Neural cell (in vitro differentiated cells): Measurements from ENCODE around the gene NCBP3.

Experiments used
- EZH2 ChIP-seq: fragments of 200-600, 300-800 bp; shearing (Covaris generic), sonication (generic); IDR thresholded peaks from 2 replicates; pipeline ENCODE4 v1.6.1; 2014; ENCODE audit warnings: antibody characterized with exemption, low read length, borderline replicate concordance, mild to moderate bottlenecking; ENCODE audit not compliant: insufficient read depth, poor library complexity, severe bottlenecking
- MXI1 ChIP-seq: fragments of 450-650 bp; conservative IDR thresholded peaks from 2 replicates; pipeline ENCODE4 v1.6.1; 2014; ENCODE audit warnings: antibody characterized with exemption, mild to moderate bottlenecking; ENCODE audit not compliant: poor library complexity, severe bottlenecking
- TAF1 ChIP-seq: IDR thresholded peaks from 2 replicates; pipeline ENCODE4 v1.6.1; 2012; ENCODE audit warnings: low read depth
- TF ChIP-seq, protein P1 (sequence below): fragments of 450-650 bp; IDR thresholded peaks from 2 replicates; pipeline ENCODE4 v1.5.1; 2014; ENCODE audit warnings: antibody characterized with exemption, mild to moderate bottlenecking, moderate library complexity; ENCODE audit not compliant: poor library complexity, severe bottlenecking
- TF ChIP-seq, protein P2 (sequence below): IDR thresholded peaks from 2 replicates; pipeline ENCODE4 v1.6.1; 2012; ENCODE audit warnings: borderline replicate concordance

DNA sequence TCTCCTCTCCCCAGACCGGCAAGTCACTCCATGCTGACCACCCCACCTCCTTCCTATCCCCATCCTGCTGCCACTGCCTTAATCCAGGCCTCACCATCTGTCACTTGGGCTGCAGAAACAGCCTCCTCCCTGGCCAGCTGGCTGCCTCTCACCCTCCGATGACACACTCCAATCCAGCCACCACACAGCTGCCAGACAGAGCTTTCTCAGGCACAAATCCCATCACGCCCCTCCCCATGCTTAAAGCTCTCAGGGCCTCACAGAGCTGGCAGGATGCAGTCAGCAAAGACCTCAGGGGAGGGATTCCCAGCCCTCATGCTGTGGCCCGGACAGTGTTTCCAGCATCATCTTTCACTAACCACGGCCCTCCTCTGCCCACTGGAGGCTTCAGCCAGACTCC is 33.1 kb upstream of the NCBP3 start:
- TF ChIP-seq, protein P1, sequence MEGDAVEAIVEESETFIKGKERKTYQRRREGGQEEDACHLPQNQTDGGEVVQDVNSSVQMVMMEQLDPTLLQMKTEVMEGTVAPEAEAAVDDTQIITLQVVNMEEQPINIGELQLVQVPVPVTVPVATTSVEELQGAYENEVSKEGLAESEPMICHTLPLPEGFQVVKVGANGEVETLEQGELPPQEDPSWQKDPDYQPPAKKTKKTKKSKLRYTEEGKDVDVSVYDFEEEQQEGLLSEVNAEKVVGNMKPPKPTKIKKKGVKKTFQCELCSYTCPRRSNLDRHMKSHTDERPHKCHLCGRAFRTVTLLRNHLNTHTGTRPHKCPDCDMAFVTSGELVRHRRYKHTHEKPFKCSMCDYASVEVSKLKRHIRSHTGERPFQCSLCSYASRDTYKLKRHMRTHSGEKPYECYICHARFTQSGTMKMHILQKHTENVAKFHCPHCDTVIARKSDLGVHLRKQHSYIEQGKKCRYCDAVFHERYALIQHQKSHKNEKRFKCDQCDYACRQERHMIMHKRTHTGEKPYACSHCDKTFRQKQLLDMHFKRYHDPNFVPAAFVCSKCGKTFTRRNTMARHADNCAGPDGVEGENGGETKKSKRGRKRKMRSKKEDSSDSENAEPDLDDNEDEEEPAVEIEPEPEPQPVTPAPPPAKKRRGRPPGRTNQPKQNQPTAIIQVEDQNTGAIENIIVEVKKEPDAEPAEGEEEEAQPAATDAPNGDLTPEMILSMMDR, result no peak
- TF ChIP-seq TAF1 (no peak), EZH2 (no peak), MXI1 (no peak)
- TF ChIP-seq, protein P2, sequence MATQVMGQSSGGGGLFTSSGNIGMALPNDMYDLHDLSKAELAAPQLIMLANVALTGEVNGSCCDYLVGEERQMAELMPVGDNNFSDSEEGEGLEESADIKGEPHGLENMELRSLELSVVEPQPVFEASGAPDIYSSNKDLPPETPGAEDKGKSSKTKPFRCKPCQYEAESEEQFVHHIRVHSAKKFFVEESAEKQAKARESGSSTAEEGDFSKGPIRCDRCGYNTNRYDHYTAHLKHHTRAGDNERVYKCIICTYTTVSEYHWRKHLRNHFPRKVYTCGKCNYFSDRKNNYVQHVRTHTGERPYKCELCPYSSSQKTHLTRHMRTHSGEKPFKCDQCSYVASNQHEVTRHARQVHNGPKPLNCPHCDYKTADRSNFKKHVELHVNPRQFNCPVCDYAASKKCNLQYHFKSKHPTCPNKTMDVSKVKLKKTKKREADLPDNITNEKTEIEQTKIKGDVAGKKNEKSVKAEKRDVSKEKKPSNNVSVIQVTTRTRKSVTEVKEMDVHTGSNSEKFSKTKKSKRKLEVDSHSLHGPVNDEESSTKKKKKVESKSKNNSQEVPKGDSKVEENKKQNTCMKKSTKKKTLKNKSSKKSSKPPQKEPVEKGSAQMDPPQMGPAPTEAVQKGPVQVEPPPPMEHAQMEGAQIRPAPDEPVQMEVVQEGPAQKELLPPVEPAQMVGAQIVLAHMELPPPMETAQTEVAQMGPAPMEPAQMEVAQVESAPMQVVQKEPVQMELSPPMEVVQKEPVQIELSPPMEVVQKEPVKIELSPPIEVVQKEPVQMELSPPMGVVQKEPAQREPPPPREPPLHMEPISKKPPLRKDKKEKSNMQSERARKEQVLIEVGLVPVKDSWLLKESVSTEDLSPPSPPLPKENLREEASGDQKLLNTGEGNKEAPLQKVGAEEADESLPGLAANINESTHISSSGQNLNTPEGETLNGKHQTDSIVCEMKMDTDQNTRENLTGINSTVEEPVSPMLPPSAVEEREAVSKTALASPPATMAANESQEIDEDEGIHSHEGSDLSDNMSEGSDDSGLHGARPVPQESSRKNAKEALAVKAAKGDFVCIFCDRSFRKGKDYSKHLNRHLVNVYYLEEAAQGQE, result no peak
